HepG2 (cell line): ENCODE measurements around the gene YBX2. TPM values are rescaled to one million over a fixed set of nuclear protein-coding genes. Genes with fewer than 3 reads are reported as not detected.
A peak's percentile ranks its signal among the peaks of the same experiment; 100 is the strongest.

Experiments
- ARID2 ChIP-seq: sonication (generic); formaldehyde crosslinking; IDR thresholded peaks from 2 replicates; pipeline ENCODE4 v1.8.1; 2022; ENCODE audit warnings: mild to moderate bottlenecking, missing genetic modification reagents, borderline replicate concordance
- ATF1 ChIP-seq: IDR thresholded peaks from 2 replicates; pipeline ENCODE4 v1.6.1; 2016; ENCODE audit warnings: mild to moderate bottlenecking, control low read depth
- DNMT3B ChIP-seq: conservative IDR thresholded peaks from 2 replicates; pipeline ENCODE4 v1.6.1; 2016; ENCODE audit warnings: missing biosample characterization, control low read depth
- FOXA3 ChIP-seq: IDR thresholded peaks from 2 replicates; pipeline ENCODE4 v1.6.1; 2016; ENCODE audit warnings: missing genetic modification reagents, missing compliant biosample characterization
- GFI1 ChIP-seq: sonication (generic); formaldehyde crosslinking; IDR thresholded peaks from 2 replicates; pipeline ENCODE4 v1.5.0; 2020; ENCODE audit warnings: missing genetic modification reagents, mild to moderate bottlenecking, borderline replicate concordance
- GPN1 ChIP-seq: sonication (generic); formaldehyde crosslinking; IDR thresholded peaks from 2 replicates; pipeline ENCODE4 v1.5.1; 2020; ENCODE audit warnings: missing genetic modification reagents, borderline replicate concordance
- ISL2 ChIP-seq: sonication (generic); formaldehyde crosslinking; IDR thresholded peaks from 2 replicates; pipeline ENCODE4 v1.5.0; 2020; ENCODE audit warnings: missing genetic modification reagents
- KLF11 ChIP-seq: IDR thresholded peaks from 2 replicates; pipeline ENCODE4 v1.6.1; 2016; ENCODE audit warnings: missing compliant biosample characterization
- MEIS1 ChIP-seq: sonication (generic); formaldehyde crosslinking; IDR thresholded peaks from 2 replicates; pipeline ENCODE4 v1.9.0; 2021; ENCODE audit warnings: mild to moderate bottlenecking, missing genetic modification reagents, moderate library complexity, borderline replicate concordance
- PCBP2 ChIP-seq: fragments of 200-400 bp; formaldehyde crosslinking; optimal IDR thresholded peaks from 2 replicates; pipeline ENCODE3; 2018; ENCODE audit warnings: low read length, low read depth; ENCODE audit not compliant: poor library complexity, severe bottlenecking
- POLR2A ChIP-seq, 2 experiments: IDR thresholded peaks; 2 replicates each; pipeline ENCODE4 v1.6.1; 2011; ENCODE audit warnings: low read depth in 2 of 2, low read length in 2 of 2, mild to moderate bottlenecking in 1 of 2, moderate library complexity in 1 of 2; ENCODE audit not compliant: insufficient read depth in 1 of 2
- RBM22 ChIP-seq: fragments of 200-400 bp; formaldehyde crosslinking; optimal IDR thresholded peaks from 2 replicates; pipeline ENCODE3; 2017; ENCODE audit warnings: mild to moderate bottlenecking, low read length, moderate library complexity
- SMAD1 ChIP-seq: sonication (generic); formaldehyde crosslinking; IDR thresholded peaks from 2 replicates; pipeline ENCODE4 v1.4.0; 2020; ENCODE audit warnings: missing genetic modification reagents, low read depth, mild to moderate bottlenecking, borderline replicate concordance
- THRA ChIP-seq: sonication (generic); formaldehyde crosslinking; IDR thresholded peaks from 2 replicates; pipeline ENCODE4 v1.4.0; 2020; ENCODE audit warnings: missing genetic modification reagents, borderline replicate concordance
- TRAFD1 ChIP-seq: sonication (generic); formaldehyde crosslinking; IDR thresholded peaks from 2 replicates; pipeline ENCODE4 v1.5.1; 2020; ENCODE audit warnings: missing genetic modification reagents, mild to moderate bottlenecking, borderline replicate concordance
- ZBTB21 ChIP-seq: sonication (generic); formaldehyde crosslinking; IDR thresholded peaks from 2 replicates; pipeline ENCODE4 v1.4.0; 2020; ENCODE audit warnings: missing genetic modification reagents
- ZFP90 ChIP-seq: sonication (generic); formaldehyde crosslinking; IDR thresholded peaks from 2 replicates; pipeline ENCODE4 v1.8.0; 2022; ENCODE audit warnings: missing genetic modification reagents, mild to moderate bottlenecking, inconsistent platforms, borderline replicate concordance
- ZNF333 ChIP-seq: sonication (generic); formaldehyde crosslinking; IDR thresholded peaks from 2 replicates; pipeline ENCODE4 v1.4.0; 2020; ENCODE audit warnings: mild to moderate bottlenecking, missing genetic modification reagents, borderline replicate concordance
- ZNF615 ChIP-seq: sonication (generic); formaldehyde crosslinking; IDR thresholded peaks from 2 replicates; pipeline ENCODE4 v1.5.0; 2020; ENCODE audit warnings: mild to moderate bottlenecking, missing genetic modification reagents, borderline replicate concordance
- polyA plus RNA-seq, 8 experiments: library from polyadenylated mRNA; depleted of rRNA in 3 of 8; stranded (reverse) in 7 of 8; unstranded in 1 of 8; fragments of >200 nt; fragmentation: Illumina TruSeq in 4 of 8; extraction: Trizol in 4 of 8; gene quantifications; 2 replicates each; pipeline versions ENCODE4 v1.2.1 to v1.2.3, GENCODE V29; 2011 to 2016; ENCODE audit warnings: low read depth in 4 of 8, missing spikeins in 1 of 8, mixed read lengths in 1 of 8; ENCODE audit not compliant: insufficient read depth in 1 of 8
- total RNA-seq, 5 experiments: library from RNA; depleted of rRNA; stranded (reverse); fragments of >200 nt; fragmentation: Illumina TruSeq; extraction: Trizol; gene quantifications; 2 replicates each; pipeline ENCODE4 v1.2.3, GENCODE V29; 2016; ENCODE audit warnings: low read depth in 1 of 5

The YBX2 gene
- total and polyA plus RNA-seq, 2 of the 13 experiments (the other 11 are each of a cell fraction or from before 2014, with no cell fraction given): 0.12 to 0.22 TPM

- TF ChIP-seq TRAFD1 (CRISPR knock-in tag) (no peak), ZBTB21 (no peak), THRA (CRISPR knock-in tag) (no peak), ZNF615 (CRISPR knock-in tag) (no peak), FOXA3 (CRISPR knock-in tag) (no peak), ARID2 (CRISPR knock-in tag) (no peak), MEIS1 (CRISPR knock-in tag) (no peak), POLR2A (IDR thresholded peaks at IDR 0.05; ENCODE audit: insufficient read depth in 1 of 2, low read depth in 2 of 2, low read length in 2 of 2) (peak in 1 of 2 experiments; percentile 11; a peak in 2 of 4 replicates), DNMT3B (CRISPR knock-in tag) (no peak), PCBP2 (no peak), KLF11 (CRISPR knock-in tag) (no peak), ZNF333 (no peak), GFI1 (CRISPR knock-in tag) (no peak), RBM22 (peak; percentile 68), ISL2 (CRISPR knock-in tag) (no peak), GPN1 (CRISPR knock-in tag) (no peak), SMAD1 (CRISPR knock-in tag) (no peak), ATF1 (no peak), ZFP90 (no peak)
Observed at GRCh38 chr17:7312432-7313087, 18.1 kb upstream of the YBX2 start (continued).
